SK-N-DZ (cell line): Measurements from ENCODE around the gene NPM1. TPM values are rescaled to one million over a fixed set of nuclear protein-coding genes. Genes with fewer than 3 reads are reported as not detected.
"Not testable (repeated sequence)": the region's sequence is repeated elsewhere in the genome, so short reads cannot be mapped to it uniquely, and the experiment has no call there.

ENCODE experiments used
- DNase-seq: peaks from one replicate; pipeline ENCODE4 v3.0.0-alpha.2; 2015; ENCODE audit warnings: low spot score
- polyA plus RNA-seq, 2 experiments: library from polyadenylated mRNA; depleted of rRNA; stranded (reverse); fragments of >200 nt; gene quantifications; 2 replicates each; pipeline ENCODE4 v1.2.3, GENCODE V29; 2014

The NPM1 gene, protein sequence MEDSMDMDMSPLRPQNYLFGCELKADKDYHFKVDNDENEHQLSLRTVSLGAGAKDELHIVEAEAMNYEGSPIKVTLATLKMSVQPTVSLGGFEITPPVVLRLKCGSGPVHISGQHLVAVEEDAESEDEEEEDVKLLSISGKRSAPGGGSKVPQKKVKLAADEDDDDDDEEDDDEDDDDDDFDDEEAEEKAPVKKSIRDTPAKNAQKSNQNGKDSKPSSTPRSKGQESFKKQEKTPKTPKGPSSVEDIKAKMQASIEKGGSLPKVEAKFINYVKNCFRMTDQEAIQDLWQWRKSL
- polyA plus RNA-seq (2014; cell fraction: cytosol; rRNA removed), result 2,594 and 2,647 TPM in 2 replicates
- 1,411 and 1,693 TPM in 2 replicates for polyA plus RNA-seq (2014; cell fraction: nucleus; rRNA removed)

DNA sequence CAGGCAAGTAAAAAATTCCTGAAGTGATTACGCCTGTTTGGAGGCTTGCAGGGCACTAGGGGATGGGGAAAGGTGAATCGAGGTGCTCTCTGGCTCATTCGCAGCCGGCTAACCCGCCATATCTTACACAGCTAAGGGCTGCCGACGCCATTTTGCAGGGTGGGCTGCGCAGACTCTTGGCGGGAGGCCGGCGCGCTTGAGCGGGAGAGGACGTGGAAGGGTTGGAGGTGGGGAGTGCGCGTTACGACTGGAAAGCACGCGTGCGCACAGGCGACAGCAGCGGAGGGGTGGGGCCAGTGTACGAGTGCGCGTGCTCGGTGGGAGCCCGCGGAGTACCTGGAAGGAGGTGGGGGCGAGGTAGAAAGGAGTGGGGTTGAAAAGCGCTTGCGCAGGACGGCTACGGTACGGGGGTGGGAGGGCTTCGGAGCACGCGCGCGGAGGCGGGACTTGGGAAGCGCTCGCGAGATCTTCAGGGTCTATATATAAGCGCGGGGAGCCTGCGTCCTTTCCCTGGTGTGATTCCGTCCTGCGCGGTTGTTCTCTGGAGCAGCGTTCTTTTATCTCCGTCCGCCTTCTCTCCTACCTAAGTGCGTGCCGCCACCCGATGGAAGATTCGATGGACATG is at the start of gene NPM1:
Gene NPM1, plus strand, starts transcription at position 505 of the 625 bp plus-strand sequence. Its CDS starts 100 bp downstream, at position 605.
- peak; percentile 99 for DNase-seq

DNA sequence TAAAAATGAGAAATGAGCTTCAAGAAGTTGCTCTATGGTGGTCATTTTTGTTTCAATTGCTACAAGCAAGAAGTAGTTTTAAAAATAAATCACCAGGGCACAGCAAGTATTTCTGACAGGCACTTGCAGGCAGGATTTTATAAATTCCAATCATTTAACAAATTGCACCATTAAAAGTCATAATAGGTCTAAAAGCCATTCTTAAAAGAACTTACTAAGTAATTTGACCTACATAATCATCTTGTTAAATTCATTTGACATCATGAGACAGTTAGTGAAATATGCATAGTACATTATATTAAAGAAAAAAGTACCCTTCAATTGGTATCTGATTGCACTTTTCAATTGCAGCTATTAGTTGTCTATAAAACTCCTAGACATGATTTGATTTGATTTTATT is 47.6 kb upstream of the NPM1 start:
- no peak for DNase-seq

DNA sequence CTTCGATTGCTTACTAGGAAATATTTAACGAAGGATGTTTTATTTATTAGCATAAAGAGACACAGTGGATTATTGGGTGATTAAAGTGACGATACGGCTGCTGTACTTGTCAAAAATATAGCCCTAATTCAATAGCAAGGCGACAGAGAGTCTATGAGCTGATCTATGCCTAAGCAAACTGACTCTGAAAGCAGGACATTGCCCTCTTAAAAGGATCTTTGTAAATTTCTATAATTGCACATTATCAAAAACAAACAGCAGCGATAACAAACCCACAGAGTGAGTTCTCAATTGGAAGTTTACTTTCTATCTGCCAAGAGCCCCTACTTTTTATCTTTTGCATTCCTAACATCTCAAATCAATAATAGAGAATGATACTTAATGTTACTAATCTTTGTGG is 47.2 kb upstream of the NPM1 start:
- no peak for DNase-seq

DNA sequence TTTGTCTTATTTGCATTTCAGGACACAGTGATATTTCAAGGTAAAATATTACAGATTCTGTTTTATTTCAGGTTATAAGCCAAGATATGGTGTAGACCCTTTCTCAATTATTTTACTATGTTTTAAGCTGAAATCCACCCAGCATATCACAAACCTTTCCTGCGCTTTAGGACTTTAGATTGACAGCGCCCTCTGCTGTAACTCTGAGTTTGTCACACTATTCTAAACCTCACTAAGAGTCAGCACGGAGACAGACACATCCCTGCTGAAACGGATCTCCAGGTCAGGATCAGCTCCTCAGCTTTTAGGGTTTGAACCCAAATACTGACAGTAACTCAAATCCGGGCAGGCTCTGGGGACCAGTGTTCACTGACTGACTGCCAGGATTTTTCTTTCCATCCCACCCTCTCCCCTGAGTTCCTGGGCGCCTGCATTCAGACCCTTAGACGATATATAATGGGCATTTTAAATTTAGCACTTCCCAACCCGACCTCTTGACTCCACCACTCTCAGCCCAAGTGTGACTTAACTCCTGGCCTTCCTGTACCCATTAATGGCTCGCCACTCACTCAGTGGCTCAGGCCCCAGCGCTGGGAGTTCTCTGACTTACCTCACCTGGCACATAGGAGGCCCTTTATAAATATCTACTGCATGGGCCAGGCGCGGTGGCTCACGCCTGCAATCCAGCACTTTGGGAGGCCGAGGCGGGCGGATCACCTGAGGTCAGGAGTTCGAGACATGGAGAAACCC is 45.1 kb upstream of the NPM1 start:
- peak; percentile 73 for DNase-seq

GRCh38 chr5:171344936-171345608 is 42.6 kb upstream of the NPM1 start:
- no peak for DNase-seq

- DNase-seq, result no peak
Measured at GRCh38 chr5:171351536-171352073, 36.0 kb upstream of the NPM1 start.

DNA sequence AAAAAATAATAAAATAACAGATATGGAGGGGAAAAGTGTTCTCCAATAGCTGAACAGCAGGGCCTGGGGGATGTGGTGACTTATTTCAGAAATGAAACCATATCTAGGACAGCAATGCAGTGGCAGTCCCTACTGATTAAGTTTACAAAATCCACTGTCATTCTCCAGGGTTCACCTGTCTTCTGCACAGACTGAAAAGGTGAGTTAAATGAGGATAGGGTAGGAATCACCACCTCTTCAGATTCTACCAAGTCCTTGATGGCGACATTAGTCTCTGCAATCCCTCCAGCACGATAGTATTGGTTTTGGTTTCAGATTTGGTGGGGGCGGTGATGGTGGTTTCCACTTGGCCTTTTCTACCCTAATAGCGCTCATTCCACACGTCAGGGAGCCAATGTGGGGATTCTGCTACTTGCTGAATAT is 32.3 kb upstream of the NPM1 start:
- DNase-seq, result no peak

DNA sequence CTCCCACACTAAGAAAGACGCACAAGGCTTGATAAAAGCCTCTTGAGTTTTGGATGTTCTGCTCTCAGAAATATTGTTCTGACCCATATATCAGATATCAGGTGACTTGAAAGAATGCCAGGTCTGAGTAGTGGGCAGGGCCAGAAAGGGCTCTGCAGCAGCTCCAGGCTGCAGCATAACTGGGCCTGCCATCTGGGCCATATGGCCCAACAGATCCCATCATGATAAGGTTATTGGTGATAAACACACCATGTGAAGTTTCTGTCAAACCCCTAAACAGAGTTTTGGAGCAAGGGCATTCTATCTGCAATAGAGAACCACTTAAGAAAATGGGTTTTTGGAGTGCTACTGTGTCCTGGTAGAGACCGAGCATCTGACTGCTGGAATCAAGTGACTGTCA is 29.8 kb upstream of the NPM1 start:
- no peak for DNase-seq

DNA sequence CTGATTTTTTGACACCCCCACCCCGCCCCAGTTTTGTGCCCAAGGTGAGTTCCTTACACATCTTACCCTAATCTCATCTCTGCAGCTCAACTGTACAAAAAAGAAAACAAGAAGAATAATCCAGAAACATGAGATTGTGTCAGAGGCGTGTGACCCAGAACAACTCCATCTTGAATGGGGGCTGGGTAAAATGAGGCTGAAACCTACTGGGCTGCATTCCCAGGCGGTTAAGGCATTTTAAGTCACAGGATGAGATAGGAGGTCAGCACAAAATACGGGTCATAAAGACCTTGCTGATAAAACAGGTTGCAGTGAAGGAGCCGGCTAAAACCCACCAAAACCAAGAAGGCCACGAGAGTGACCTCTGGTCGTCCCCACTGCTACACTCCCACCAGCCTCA is 26.5 kb upstream of the NPM1 start:
- DNase-seq, result not testable (repeated sequence)

GRCh38 chr5:171363249-171363648 is 24.4 kb upstream of the NPM1 start:
- DNase-seq, result not testable (repeated sequence)

DNA sequence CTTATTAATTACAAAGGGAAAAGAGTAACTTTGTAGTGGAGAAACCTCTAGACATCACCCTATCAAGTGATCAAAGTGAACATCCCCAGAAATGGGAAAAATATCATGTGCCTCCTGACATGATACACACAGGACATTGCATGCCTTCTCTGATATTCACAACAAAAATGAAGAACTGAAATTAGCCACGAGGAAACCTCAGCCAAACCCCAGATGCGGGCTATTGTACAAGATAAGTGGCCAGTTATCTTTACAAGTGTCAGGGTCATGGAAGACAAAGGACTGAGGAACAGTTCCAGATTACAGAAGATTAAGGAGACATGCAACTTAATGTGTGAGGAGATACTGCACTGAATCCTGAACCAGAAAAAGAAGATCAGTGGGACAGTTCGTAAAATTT is 23.8 kb upstream of the NPM1 start:
- DNase-seq, result no peak

DNA sequence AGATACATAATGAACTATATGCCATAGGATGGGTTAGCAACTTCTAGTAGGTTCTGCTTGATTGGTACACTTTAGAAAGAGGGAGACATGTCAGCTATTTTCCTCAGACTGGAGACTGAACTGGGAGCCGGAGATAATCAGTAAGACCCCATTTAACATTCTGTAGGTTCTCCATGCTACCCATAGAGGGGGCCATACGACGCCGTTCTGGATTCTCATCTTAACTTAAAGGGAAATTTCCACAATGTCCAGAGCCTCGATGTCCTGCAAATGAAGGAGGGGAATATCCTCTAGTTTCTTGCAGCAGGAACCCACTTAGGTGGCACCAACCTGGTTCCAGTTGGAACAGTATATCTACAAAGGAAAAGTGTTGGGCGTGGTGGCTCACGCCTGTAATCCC is 22.3 kb upstream of the NPM1 start:
- no peak for DNase-seq

GRCh38 chr5:171366645-171367044 is 21.0 kb upstream of the NPM1 start:
- no peak for DNase-seq

GRCh38 chr5:171367424-171368370 is 20.0 kb upstream of the NPM1 start:
- DNase-seq, result no peak

- DNase-seq, result no peak
Measured at GRCh38 chr5:171369056-171369455, 18.6 kb upstream of the NPM1 start.

DNA sequence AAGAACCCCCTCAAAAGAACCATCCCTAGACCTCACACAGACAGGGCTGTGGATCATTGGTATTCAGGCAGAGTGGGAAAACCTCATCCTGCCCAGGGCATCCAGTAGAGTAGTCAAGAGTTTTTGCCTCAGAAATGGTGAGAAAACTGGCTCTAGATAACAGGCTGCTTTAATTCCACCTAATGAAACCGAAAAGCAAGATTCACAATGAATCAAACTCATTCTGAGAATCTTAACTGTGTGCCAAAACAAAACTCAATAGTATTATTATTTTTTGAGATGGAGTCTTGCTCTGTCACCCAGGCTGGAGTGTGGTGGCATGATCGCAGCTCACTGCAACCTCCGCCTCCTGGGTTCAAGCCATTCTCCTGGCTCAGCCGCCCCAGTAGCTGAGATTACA is 17.8 kb upstream of the NPM1 start:
- DNase-seq, result no peak

DNA sequence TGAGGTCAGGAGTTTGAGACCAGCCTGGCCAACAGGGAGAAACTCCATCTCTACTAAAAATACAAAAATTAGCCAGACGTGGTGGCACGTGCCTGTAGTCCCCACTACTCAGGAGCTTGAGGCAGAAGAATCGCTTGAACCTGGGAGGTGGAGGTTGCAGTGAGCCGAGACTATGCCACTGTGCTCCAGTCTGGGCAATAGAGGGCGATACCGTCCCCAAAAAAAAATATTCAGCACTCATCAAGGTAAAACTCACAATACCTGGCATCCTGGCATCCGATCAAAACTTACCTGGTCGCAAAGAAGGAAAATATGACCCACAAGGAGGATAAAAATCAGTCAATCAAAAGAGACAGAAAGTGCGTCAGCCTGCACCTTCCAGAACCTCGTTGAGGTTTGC is 16.8 kb upstream of the NPM1 start:
- DNase-seq, result not testable (repeated sequence)

DNA sequence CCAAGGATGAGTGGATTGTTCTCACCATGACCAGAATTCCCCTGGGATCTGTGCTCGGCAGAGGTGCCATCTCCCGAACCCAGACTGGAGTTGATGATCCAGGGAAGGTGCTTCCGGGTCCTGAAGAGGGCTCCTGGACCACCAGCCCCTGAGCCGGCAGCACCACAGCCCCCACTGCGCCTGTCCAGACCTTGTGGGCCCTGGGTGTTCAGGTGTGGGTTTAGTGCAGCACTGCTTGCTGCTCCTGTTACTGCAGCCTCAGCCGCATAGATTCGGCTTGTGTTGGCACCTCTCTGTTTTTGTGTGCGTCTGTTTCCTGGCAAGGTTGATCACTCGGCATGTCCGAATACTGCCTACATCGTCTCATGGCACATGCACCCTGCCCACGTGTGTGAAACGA is 16.3 kb upstream of the NPM1 start:
- no peak for DNase-seq

DNA sequence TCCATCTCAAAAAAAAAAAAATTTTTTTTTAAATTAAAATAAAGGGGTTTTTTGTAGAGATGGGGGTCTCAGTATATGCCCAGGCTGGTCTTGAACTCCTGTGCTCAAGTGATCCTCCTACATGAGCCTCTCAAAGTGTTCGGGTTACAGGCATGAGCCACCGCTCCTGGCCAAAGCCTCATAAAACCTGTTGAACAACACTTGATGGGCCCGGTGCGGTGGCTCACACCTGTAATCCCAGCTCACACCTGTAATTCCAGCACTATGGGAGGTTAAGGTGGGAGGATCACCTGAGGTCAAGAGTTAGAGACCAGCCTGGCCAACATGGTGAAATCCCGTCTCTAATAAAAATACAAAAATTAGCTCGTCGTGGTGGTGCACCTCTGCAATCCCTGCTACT is 7.7 kb upstream of the NPM1 start:
- DNase-seq, result no peak

- not testable (repeated sequence) for DNase-seq
Measured at GRCh38 chr5:171384416-171384815, 3.2 kb upstream of the NPM1 start.
